ENCODE measurements around the gene CLEC20A.

- no peak for TF ChIP-seq CTCF (IDR thresholded peaks at IDR 0.05)
- no peak for TF ChIP-seq POLR2A (IDR thresholded peaks at IDR 0.05)
Observed at GRCh38 chr1:178451529-178451928, 45.2 kb downstream of the CLEC20A start.

All from adrenal gland (tissue), 5 donors.